Endothelial cell of umbilical vein (primary cell): ENCODE results near the gene FGFBP2.
A peak's percentile ranks its signal among the peaks of the same experiment; 100 is the strongest.

ENCODE experiments used
- CTCF ChIP-seq, 2 donors: IDR thresholded peaks; 1 replicate in 1 of 2; 2 replicates in 1 of 2; pipeline ENCODE4 v1.5.1; 2011; ENCODE audit warnings: low read length in 2 of 2, mild to moderate bottlenecking in 2 of 2, moderate library complexity in 2 of 2, control low read depth in 1 of 2, inconsistent platforms in 1 of 2, low read depth in 1 of 2; ENCODE audit not compliant: insufficient read depth in 1 of 2; ENCODE audit errors: extremely low read depth in 1 of 2
- POLR2A ChIP-seq: IDR thresholded peaks from 2 replicates; pipeline ENCODE4 v1.6.1; 2012; ENCODE audit warnings: low read depth, mild to moderate bottlenecking, control low read depth, low read length

GRCh38 chr4:15956179-15956850 lies 6.7 kb downstream of the FGFBP2 start:
- TF ChIP-seq CTCF (IDR thresholded peaks at IDR 0.05; ENCODE audit: extremely low read depth in 1 of 2, insufficient read depth in 1 of 2, low read depth in 1 of 2, low read length in 2 of 2) (peak; percentile 75 to 84), POLR2A (no peak)
